T-helper 17 cell (primary cell): ENCODE data around the gene SLC30A3. TPM values are rescaled to one million over a fixed set of nuclear protein-coding genes. Genes with fewer than 3 reads are reported as not detected.

Source experiments
- ATAC-seq: fragments of 150-1000 bp; cut with Tn5 transposase; 2 replicates; pipeline ENCODE4 v1.10.0; 2021; ENCODE audit warnings: mild to moderate bottlenecking, moderate library complexity
- DNase-seq, 3 donors: peaks; one replicate each; pipeline versions ENCODE4 v3.0.0 to v3.0.0-alpha.2; 2020 to 2021
- H3K9me3 ChIP-seq: one replicate; pipeline ENCODE4 v1.7.0; 2013; ENCODE audit warnings: low read length, mild to moderate bottlenecking; ENCODE audit not compliant: control insufficient read depth, poor library complexity, severe bottlenecking
- H3K27ac Mint-ChIP-seq: one replicate; pipeline ENCODE4 v1.8.0; 2022; ENCODE audit warnings: mild to moderate bottlenecking, moderate library complexity, mixed read lengths
- H3K27me3 Mint-ChIP-seq: one replicate; pipeline ENCODE4 v1.8.0; 2022; ENCODE audit warnings: mixed read lengths
- H3K36me3 Mint-ChIP-seq: one replicate; pipeline ENCODE4 v1.8.0; 2022; ENCODE audit warnings: low read depth, mixed read lengths
- H3K4me1 Mint-ChIP-seq: one replicate; pipeline ENCODE4 v1.8.0; 2022; ENCODE audit warnings: mild to moderate bottlenecking, mixed read lengths
- H3K4me3 Mint-ChIP-seq: one replicate; pipeline ENCODE4 v1.8.0; 2022; ENCODE audit warnings: mild to moderate bottlenecking, moderate library complexity, mixed read lengths
- total RNA-seq, 4 donors: library from RNA in 2 of 4; stranded (reverse) in 2 of 4; gene quantifications; one replicate each; pipeline ENCODE4 v1.2.3 and lab custom pipeline; 2022 to 2026

SLC30A3 gene
- total RNA-seq, 2 donors from 2014 or later: 0.13 TPM; not detected in 1

DNA sequence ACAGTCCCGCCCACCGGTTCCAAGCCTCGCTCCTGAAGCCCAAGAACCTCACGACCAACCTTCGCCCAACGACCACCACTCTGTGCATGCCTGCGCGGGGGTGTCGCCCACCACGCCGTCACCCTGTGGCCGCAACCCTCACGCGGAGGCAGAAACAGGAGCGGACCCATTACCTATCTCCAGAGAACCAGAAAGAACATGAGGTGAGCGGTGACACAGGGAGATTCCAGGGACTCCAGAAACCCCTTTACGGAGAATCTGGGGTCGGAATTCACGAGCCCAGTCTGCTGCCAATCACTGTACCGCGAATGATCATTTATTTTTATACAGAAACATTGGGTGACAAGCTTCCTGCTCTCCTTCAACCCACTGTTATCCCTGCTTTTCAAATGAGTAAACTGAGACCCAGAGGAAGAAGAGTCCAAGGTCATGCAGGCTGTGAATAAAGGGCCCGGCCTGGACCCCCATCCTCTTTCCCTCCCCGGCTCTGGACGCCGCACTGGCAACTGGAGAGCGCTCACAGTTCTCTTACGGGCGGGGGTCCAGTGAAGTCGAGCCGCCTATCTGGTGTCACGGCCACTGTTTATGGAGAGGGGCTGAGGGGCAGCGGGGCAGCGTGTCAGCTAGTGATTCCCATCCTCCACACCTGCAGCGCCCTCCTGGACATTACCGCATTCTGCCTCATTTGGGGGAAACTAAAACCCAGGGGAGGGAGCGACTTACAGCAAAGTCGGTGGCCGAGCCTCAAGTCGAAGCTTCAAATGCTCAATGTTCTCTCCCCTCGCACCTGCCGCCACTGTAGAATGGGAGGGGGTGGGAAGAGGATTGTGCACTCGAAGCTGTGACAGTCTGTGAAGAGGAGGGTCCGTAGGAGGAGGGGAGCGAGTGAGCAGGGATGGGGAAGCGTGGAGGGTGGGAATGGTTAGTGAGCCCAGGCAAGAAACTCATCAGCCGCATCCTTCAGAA lies 723 bp upstream of the SLC30A3 start:
- H3K27me3 Mint-ChIP-seq: peaks cover 51% of the 10 kb centered on the region
- peak overlapping the region; percentile 82 for H3K27ac Mint-ChIP-seq
- no peak for ATAC-seq
- DNase-seq: no peak
- peaks cover 27% of the 10 kb centered on the region for H3K36me3 Mint-ChIP-seq
- no peaks in the 10 kb centered on the region for H3K9me3 ChIP-seq
- peaks cover 30% of the 10 kb centered on the region for H3K4me1 Mint-ChIP-seq
- H3K4me3 Mint-ChIP-seq: peak overlapping the region; percentile 99

DNA sequence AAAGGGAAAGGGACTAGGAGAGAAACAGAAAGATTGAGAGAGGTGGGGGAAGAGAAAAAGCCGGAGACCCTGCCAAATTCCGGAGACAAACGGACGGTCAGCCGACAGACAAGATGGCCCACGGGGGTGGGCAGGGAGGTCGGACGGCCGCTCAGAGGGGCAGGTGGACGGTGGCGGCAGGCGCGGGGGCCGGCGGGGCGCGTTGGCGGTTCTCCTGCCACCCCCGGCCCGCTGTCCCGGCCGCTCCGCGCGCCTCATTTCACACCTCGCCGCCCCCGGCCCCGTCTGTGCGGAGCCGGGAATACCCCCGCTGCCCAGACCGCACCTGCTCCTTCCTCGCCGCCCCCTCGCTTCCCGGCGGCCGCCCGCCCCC lies 935 bp downstream of the SLC30A3 start:
- Mint-ChIP-seq H3K4me3 (peak overlapping the region; percentile 90), H3K27ac (peak overlapping the region; percentile 39), H3K27me3 (peaks cover 65% of the 10 kb centered on the region), H3K36me3 (peaks cover 27% of the 10 kb centered on the region), H3K4me1 (peaks cover 30% of the 10 kb centered on the region)
- no peak for DNase-seq
- ATAC-seq: no peak
- H3K9me3 ChIP-seq: no peaks in the 10 kb centered on the region

DNA sequence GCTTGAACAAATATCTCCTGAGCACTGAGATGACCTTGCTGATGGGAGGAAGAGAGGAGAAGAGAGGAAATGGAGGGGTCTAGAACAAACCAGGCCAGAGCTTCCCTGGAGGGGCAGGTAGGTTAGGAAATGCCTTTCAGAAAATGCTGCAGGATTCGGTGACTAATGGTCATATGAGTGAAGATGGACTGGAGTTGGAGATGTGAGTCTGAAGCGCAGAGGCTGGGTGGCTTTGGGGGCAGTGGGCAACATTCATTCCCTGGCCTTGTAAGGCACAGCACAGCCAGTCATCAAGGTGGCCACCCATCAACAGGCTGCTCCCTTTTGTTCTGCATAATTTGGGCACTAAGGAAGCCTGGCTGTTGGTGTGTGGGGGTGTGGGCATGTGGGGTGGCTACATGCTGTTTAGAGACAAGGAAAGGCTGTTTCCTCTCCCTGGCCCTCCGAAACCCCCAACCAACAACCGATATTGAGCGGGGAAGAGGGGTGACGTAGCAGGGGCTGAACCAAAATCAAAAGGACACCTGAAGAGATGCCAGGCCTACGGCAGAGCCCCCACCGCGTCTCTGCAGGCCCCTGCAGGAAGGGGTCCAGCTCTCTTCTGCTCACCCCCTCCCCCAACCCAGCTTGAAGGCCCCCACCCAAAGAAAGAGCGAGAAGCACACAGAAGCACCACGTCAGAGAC lies 1.5 kb downstream of the SLC30A3 start:
- H3K9me3 ChIP-seq: no peaks in the 10 kb centered on the region
- Mint-ChIP-seq H3K4me3 (peak overlapping the region; percentile 90), H3K27me3 (peaks cover 70% of the 10 kb centered on the region), H3K4me1 (peaks cover 30% of the 10 kb centered on the region), H3K27ac (peak overlapping the region; percentile 39), H3K36me3 (peaks cover 27% of the 10 kb centered on the region)
- ATAC-seq: no peak
- no peak for DNase-seq

- peaks cover 18% of the 10 kb centered on the region for H3K36me3 Mint-ChIP-seq
- H3K9me3 ChIP-seq: no peaks in the 10 kb centered on the region
- no peak for ATAC-seq
- no peak overlapping the region for H3K4me3 Mint-ChIP-seq
- H3K4me1 Mint-ChIP-seq: peaks cover 16% of the 10 kb centered on the region
- peaks cover 75% of the 10 kb centered on the region for H3K27me3 Mint-ChIP-seq
- no peak for DNase-seq
- H3K27ac Mint-ChIP-seq: no peak overlapping the region
Measured at GRCh38 chr2:27258051-27258450, 4.8 kb downstream of the SLC30A3 start.

DNA sequence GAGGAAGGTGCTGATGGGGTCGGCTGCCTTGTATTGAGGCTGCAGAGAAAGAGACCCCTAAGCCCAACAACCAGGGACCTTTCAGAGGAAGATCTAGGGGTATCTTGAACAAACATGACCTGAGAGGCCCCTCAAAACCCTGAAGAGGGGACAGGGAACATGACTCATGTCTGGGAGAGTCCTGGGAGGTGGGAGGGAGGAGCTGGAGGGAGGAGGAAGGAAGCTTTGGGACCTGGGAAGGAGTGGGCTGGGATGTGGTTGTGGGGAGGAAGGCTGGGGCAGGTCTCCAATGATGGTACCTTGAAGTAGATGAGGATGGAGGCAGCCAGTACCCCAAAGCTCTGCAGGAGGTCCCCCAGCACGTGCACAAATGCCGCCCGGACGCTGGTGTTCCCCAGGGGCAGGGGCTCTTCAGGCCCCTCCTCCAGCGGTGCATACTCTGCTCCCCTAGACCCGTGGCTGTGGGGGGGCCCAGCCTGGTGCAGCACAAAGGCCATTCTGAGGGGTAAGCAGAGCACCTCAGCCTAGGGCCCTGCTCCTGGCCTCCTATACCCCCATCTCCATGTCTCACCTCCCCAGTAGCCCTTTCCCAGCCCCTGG lies 5.9 kb downstream of the SLC30A3 start:
- Mint-ChIP-seq H3K27ac (no peak overlapping the region), H3K27me3 (peaks cover 75% of the 10 kb centered on the region), H3K4me1 (peaks cover 14% of the 10 kb centered on the region), H3K4me3 (no peak overlapping the region), H3K36me3 (peaks cover 18% of the 10 kb centered on the region)
- no peaks in the 10 kb centered on the region for H3K9me3 ChIP-seq
- ATAC-seq (no peak), DNase-seq (no peak)

GRCh38 chr2:27255660-27256059 lies 7.2 kb downstream of the SLC30A3 start:
- H3K27me3 Mint-ChIP-seq: peaks cover 74% of the 10 kb centered on the region
- H3K27ac Mint-ChIP-seq: no peak overlapping the region
- H3K36me3 Mint-ChIP-seq: peaks cover 11% of the 10 kb centered on the region
- no peak overlapping the region for H3K4me3 Mint-ChIP-seq
- ATAC-seq: no peak
- peaks cover 5% of the 10 kb centered on the region for H3K4me1 Mint-ChIP-seq
- DNase-seq: no peak
- no peaks in the 10 kb centered on the region for H3K9me3 ChIP-seq

GRCh38 chr2:27255187-27255586 lies 7.7 kb downstream of the SLC30A3 start:
- H3K27ac Mint-ChIP-seq: no peak overlapping the region
- no peaks in the 10 kb centered on the region for H3K9me3 ChIP-seq
- ATAC-seq: no peak
- peaks cover 70% of the 10 kb centered on the region for H3K27me3 Mint-ChIP-seq
- no peak for DNase-seq
- no peak overlapping the region for H3K4me3 Mint-ChIP-seq
- H3K4me1 Mint-ChIP-seq: peaks cover 4% of the 10 kb centered on the region
- H3K36me3 Mint-ChIP-seq: peaks cover 10% of the 10 kb centered on the region

GRCh38 chr2:27251766-27252165 lies 11.1 kb downstream of the SLC30A3 start:
- peaks cover 4% of the 10 kb centered on the region for H3K4me1 Mint-ChIP-seq
- H3K27ac Mint-ChIP-seq: no peak overlapping the region
- no peaks in the 10 kb centered on the region for H3K9me3 ChIP-seq
- DNase-seq: no peak
- no peak for ATAC-seq
- H3K27me3 Mint-ChIP-seq: peaks cover 53% of the 10 kb centered on the region
- peaks cover 2% of the 10 kb centered on the region for H3K36me3 Mint-ChIP-seq
- no peak overlapping the region for H3K4me3 Mint-ChIP-seq

GRCh38 chr2:27250652-27251379 lies 12.0 kb downstream of the SLC30A3 start:
- ATAC-seq (no peak), DNase-seq (no peak)
- Mint-ChIP-seq H3K36me3 (peaks cover 2% of the 10 kb centered on the region), H3K27ac (no peak overlapping the region), H3K4me3 (no peak overlapping the region), H3K4me1 (peaks cover 4% of the 10 kb centered on the region), H3K27me3 (peaks cover 44% of the 10 kb centered on the region)
- no peaks in the 10 kb centered on the region for H3K9me3 ChIP-seq

GRCh38 chr2:27249891-27250651 lies 12.8 kb downstream of the SLC30A3 start:
- H3K9me3 ChIP-seq: no peaks in the 10 kb centered on the region
- H3K36me3 Mint-ChIP-seq: peaks cover 2% of the 10 kb centered on the region
- DNase-seq: peak in 1 of 3 donors; percentile 33
- no peak overlapping the region for H3K4me3 Mint-ChIP-seq
- H3K27me3 Mint-ChIP-seq: peaks cover 36% of the 10 kb centered on the region
- peaks cover 3% of the 10 kb centered on the region for H3K4me1 Mint-ChIP-seq
- no peak overlapping the region for H3K27ac Mint-ChIP-seq
- peak; percentile 73 for ATAC-seq

- H3K9me3 ChIP-seq: no peaks in the 10 kb centered on the region
- peaks cover 2% of the 10 kb centered on the region for H3K36me3 Mint-ChIP-seq
- peaks cover 29% of the 10 kb centered on the region for H3K27me3 Mint-ChIP-seq
- no peak overlapping the region for H3K27ac Mint-ChIP-seq
- no peak overlapping the region for H3K4me3 Mint-ChIP-seq
- ATAC-seq (no peak), DNase-seq (no peak)
- peaks cover 3% of the 10 kb centered on the region for H3K4me1 Mint-ChIP-seq
Measured at GRCh38 chr2:27249159-27249890, 13.5 kb downstream of the SLC30A3 start.

- Mint-ChIP-seq H3K27ac (peak overlapping the region; percentile 24), H3K4me3 (no peak overlapping the region), H3K4me1 (peaks cover 3% of the 10 kb centered on the region), H3K36me3 (peaks cover 2% of the 10 kb centered on the region), H3K27me3 (peaks cover 27% of the 10 kb centered on the region)
- no peaks in the 10 kb centered on the region for H3K9me3 ChIP-seq
- no peak for DNase-seq
- no peak for ATAC-seq
Measured at GRCh38 chr2:27247893-27248292, 15.0 kb downstream of the SLC30A3 start.
